ENCODE measurements around the gene BCAN.

BCAN gene

GRCh38 chr1:156657741-156658319 is 15.9 kb downstream of the BCAN start:
- no peaks in the 10 kb centered on the region for H3K79me2 ChIP-seq (ENCODE audit: control insufficient read depth, low read length)
- peaks cover 4% of the 10 kb centered on the region for H3F3A ChIP-seq (ENCODE audit: control insufficient read depth, insufficient read depth)
- peaks cover 44% of the 10 kb centered on the region for H3K4me1 ChIP-seq (ENCODE audit: control insufficient read depth, low read length)
- H4K20me1 ChIP-seq (ENCODE audit: control insufficient read depth, insufficient read depth, low read depth, low read length), result 0 out of 2 replicates have a peak, but pooled peaks cover 1% of the 10 kb centered on the region
- no peaks in the 10 kb centered on the region for H3K9me3 ChIP-seq (ENCODE audit: control insufficient read depth, insufficient read depth, low read length)
- peaks cover 54% of the 10 kb centered on the region for H3K27me3 ChIP-seq (ENCODE audit: control insufficient read depth, low read length)
- no peak overlapping the region for H3K27ac ChIP-seq (ENCODE audit: low read depth, low read length)
- no peaks in the 10 kb centered on the region for H3K36me3 ChIP-seq (ENCODE audit: control insufficient read depth, low read length)
- peak; percentile 9 for TF ChIP-seq CTCF (IDR thresholded peaks at IDR 0.05; ENCODE audit: low read depth, low read length, poor library complexity, severe bottlenecking)
- TF ChIP-seq EZH2phosphoT487 (IDR thresholded peaks at IDR 0.05; ENCODE audit: borderline replicate concordance, low read length), result no peak
- peak overlapping the region; percentile 35; the same call in 1 of the 2 replicates for H3K4me2 ChIP-seq (ENCODE audit: low read length)
- no peaks in the 10 kb centered on the region for H3K9me2 ChIP-seq (replicated peaks; ENCODE audit: control insufficient read depth, low read length)
- no peak overlapping the region for H3K4me3 ChIP-seq (ENCODE audit: low read length)

GRCh38 chr1:156658496-156658895 is 16.6 kb downstream of the BCAN start:
- H4K20me1 ChIP-seq (ENCODE audit: control insufficient read depth, insufficient read depth, low read depth, low read length), result 0 out of 2 replicates have a peak, but pooled peaks cover 3% of the 10 kb centered on the region

GRCh38 chr1:156658945-156659574 is 17.1 kb downstream of the BCAN start:
- H3K36me3 ChIP-seq (ENCODE audit: control insufficient read depth, low read length), result no peaks in the 10 kb centered on the region
- no peaks in the 10 kb centered on the region for H3K79me2 ChIP-seq (ENCODE audit: control insufficient read depth, low read length)
- TF ChIP-seq CTCF (IDR thresholded peaks at IDR 0.05; ENCODE audit: low read depth, low read length, poor library complexity, severe bottlenecking) (no peak), EZH2phosphoT487 (IDR thresholded peaks at IDR 0.05; ENCODE audit: borderline replicate concordance, low read length) (no peak)
- H3K4me1 ChIP-seq (ENCODE audit: control insufficient read depth, low read length), result peaks cover 57% of the 10 kb centered on the region
- no peak overlapping the region for H3K4me2 ChIP-seq (ENCODE audit: low read length)
- H3K4me3 ChIP-seq (ENCODE audit: low read length), result no peak overlapping the region
- no peaks in the 10 kb centered on the region for H3K9me3 ChIP-seq (ENCODE audit: control insufficient read depth, insufficient read depth, low read length)
- 0 out of 2 replicates have a peak, but pooled peaks cover 3% of the 10 kb centered on the region for H4K20me1 ChIP-seq (ENCODE audit: control insufficient read depth, insufficient read depth, low read depth, low read length)
- no peaks in the 10 kb centered on the region for H3K9me2 ChIP-seq (replicated peaks; ENCODE audit: control insufficient read depth, low read length)
- no peak overlapping the region for H3K27ac ChIP-seq (ENCODE audit: low read depth, low read length)
- peaks cover 42% of the 10 kb centered on the region for H3K27me3 ChIP-seq (ENCODE audit: control insufficient read depth, low read length)
- peaks cover 4% of the 10 kb centered on the region for H3F3A ChIP-seq (ENCODE audit: control insufficient read depth, insufficient read depth)

More at GRCh38 chr1:156658496-156658895, 16.6 kb downstream of the BCAN start:
- H3K4me3 ChIP-seq (ENCODE audit: low read length), result no peak overlapping the region
- peaks cover 48% of the 10 kb centered on the region for H3K27me3 ChIP-seq (ENCODE audit: control insufficient read depth, low read length)
- H3F3A ChIP-seq (ENCODE audit: control insufficient read depth, insufficient read depth), result peaks cover 4% of the 10 kb centered on the region
- H3K9me3 ChIP-seq (ENCODE audit: control insufficient read depth, insufficient read depth, low read length), result no peaks in the 10 kb centered on the region
- H3K4me2 ChIP-seq (ENCODE audit: low read length), result no peak overlapping the region
- no peaks in the 10 kb centered on the region for H3K9me2 ChIP-seq (replicated peaks; ENCODE audit: control insufficient read depth, low read length)
- H3K79me2 ChIP-seq (ENCODE audit: control insufficient read depth, low read length), result no peaks in the 10 kb centered on the region
- H3K4me1 ChIP-seq (ENCODE audit: control insufficient read depth, low read length), result peaks cover 51% of the 10 kb centered on the region
- no peak overlapping the region for H3K27ac ChIP-seq (ENCODE audit: low read depth, low read length)
- H3K36me3 ChIP-seq (ENCODE audit: control insufficient read depth, low read length), result no peaks in the 10 kb centered on the region
- TF ChIP-seq EZH2phosphoT487 (IDR thresholded peaks at IDR 0.05; ENCODE audit: borderline replicate concordance, low read length) (no peak), CTCF (IDR thresholded peaks at IDR 0.05; ENCODE audit: low read depth, low read length, poor library complexity, severe bottlenecking) (no peak)
